ENCODE results near the gene CTCFL. TPM values are rescaled to one million over a fixed set of nuclear protein-coding genes. Genes with fewer than 3 reads are reported as not detected.

The CTCFL gene
- total and polyA plus RNA-seq, 2 of the 8 experiments (the other 6 are each of a cell fraction or from before 2014, with no cell fraction given): 0.30 to 0.80 TPM

GRCh38 chr20:57568088-57568896 is 43.4 kb upstream of the CTCFL start:
- Histone ChIP-seq H3K9me3 (ENCODE audit: insufficient read depth in 2 of 2, low read depth in 1 of 2, low read length in 1 of 2) (no peaks in the 10 kb centered on the region), H2BK120ac (replicated peaks; ENCODE audit: low read depth, low read length) (no peak overlapping the region), H2BK5ac (ENCODE audit: low read depth, low read length) (no peak overlapping the region), H4K20me1 (replicated peaks in 1 of 2; ENCODE audit: control insufficient read depth in 1 of 2, insufficient read depth in 2 of 2, low read length in 2 of 2) (no peaks in the 10 kb centered on the region), H4K91ac (replicated peaks; ENCODE audit: insufficient read length, low read length) (no peak overlapping the region), H2BK12ac (ENCODE audit: low read depth, low read length) (no peak overlapping the region), H3K9ac (replicated peaks in 1 of 4; ENCODE audit: extremely low read depth in 1 of 4, low read depth in 3 of 4, low read length in 3 of 4) (no peak overlapping the region), H3K23me2 (ENCODE audit: low read depth, low read length) (no peaks in the 10 kb centered on the region), H3K14ac (ENCODE audit: insufficient read length) (no peak overlapping the region), H4K5ac (ENCODE audit: insufficient read length, low read depth, low read length) (no peak overlapping the region), H2BK20ac (ENCODE audit: low read length) (no peak overlapping the region), H3K79me1 (ENCODE audit: low read depth, low read length) (no peaks in the 10 kb centered on the region), H3K79me2 (ENCODE audit: control insufficient read depth in 1 of 2, insufficient read depth in 2 of 2, low read length in 2 of 2) (no peaks in the 10 kb centered on the region), H3K4ac (replicated peaks; ENCODE audit: insufficient read length, low read depth, low read length) (no peak overlapping the region), H3K4me3 (ENCODE audit: extremely low read depth in 1 of 4, insufficient read depth in 2 of 4, low read depth in 3 of 4, low read length in 4 of 4) (no peak overlapping the region), H3K4me1 (replicated peaks in 1 of 4; ENCODE audit: control insufficient read depth in 3 of 4, insufficient read depth in 4 of 4, low read length in 3 of 4) (peaks cover 0 to 4% (median 1%) of the 10 kb centered on the region in 4 experiments; a peak in 3 of 7 replicates), H3K4me2 (ENCODE audit: insufficient read depth in 1 of 2, low read depth in 2 of 2, low read length in 2 of 2) (no peak overlapping the region), H3K23ac (ENCODE audit: insufficient read length) (no peak overlapping the region), H2AFZ (ENCODE audit: low read length) (no peak overlapping the region), H2AK5ac (ENCODE audit: low read depth, low read length) (no peak overlapping the region), H3K18ac (ENCODE audit: extremely low read depth, low read length) (no peak overlapping the region), H2BK15ac (ENCODE audit: low read length) (no peak overlapping the region), H3K36me3 (ENCODE audit: control insufficient read depth in 2 of 4, insufficient read depth in 4 of 4, low read length in 3 of 4) (no peaks in the 10 kb centered on the region), H4K8ac (ENCODE audit: extremely low read depth, insufficient read depth, low read length) (no peak overlapping the region; the same call in 1 of the 2 replicates), H3K27me3 (replicated peaks in 1 of 4; ENCODE audit: control insufficient read depth in 3 of 4, extremely low read depth in 1 of 4, insufficient read depth in 3 of 4, low read length in 3 of 4) (peaks cover 0 to 4% (median 0%) of the 10 kb centered on the region in 4 experiments; a peak in 3 of 7 replicates), H3K56ac (replicated peaks; ENCODE audit: insufficient read length, low read depth, low read length) (no peak overlapping the region), H3K27ac (ENCODE audit: low read depth, low read length) (no peak overlapping the region)
- DNase-seq (ENCODE audit: low read depth in 1 of 2, low spot score in 2 of 2): no peak
- ChIA-PET POLR2A (ENCODE audit: partially characterized antibody) (interaction anchor here (1.4 kb wide), 1 partner anchor 10 kb away, joined by 3 read pairs; no protein-coding TSS in a partner anchor), CTCF (ENCODE audit: partially characterized antibody) (interaction anchor here (0.9 to 4.0 kb wide), 9 partner anchors 7 to 611 kb away, joined by 3 to 22 read pairs (median 4); no protein-coding TSS in a partner anchor)
- FAIRE-seq: no peak
- 91% methylated on average over 11 of the region's 13 CpGs; no CpG with 5 or more reads in 1 of the 2 experiments for WGBS, 2 experiments (ENCODE audit: extremely low coverage in 1 of 2, insufficient coverage in 1 of 2, insufficient read length in 1 of 2, insufficient replicate concordance in 2 of 2, low coverage in 1 of 2, low lambda C conversion rate in 2 of 2, missing lambda C conversion rate in 1 of 2)
- TF ChIP-seq ATF2 (IDR thresholded peaks at IDR 0.05; ENCODE audit: low read length) (no peak), CTBP2 (IDR thresholded peaks at IDR 0.05; ENCODE audit: borderline replicate concordance, insufficient read depth, insufficient read length, low read length) (no peak), EZH2 (IDR thresholded peaks at IDR 0.05; ENCODE audit: low read depth, low read length, severe bottlenecking) (no peak), SIRT6 (IDR thresholded peaks at IDR 0.05; ENCODE audit: low read length) (no peak), CBX5 (IDR thresholded peaks at IDR 0.05; ENCODE audit: low read depth, low read length) (no peak), SRF (IDR thresholded peaks at IDR 0.05; ENCODE audit: low read depth, low read length) (no peak), RBBP5 (IDR thresholded peaks at IDR 0.05; ENCODE audit: borderline replicate concordance, low read depth, low read length) (no peak), USF2 (IDR thresholded peaks at IDR 0.05; ENCODE audit: low read length) (no peak), CBX8 (IDR thresholded peaks at IDR 0.05; ENCODE audit: borderline replicate concordance, low read depth, low read length) (no peak)

Measured in H1 (cell line).